Tibial artery (tissue), 4 donors: ENCODE results near the gene ROR1.
A peak's percentile ranks its signal among the peaks of the same experiment; 100 is the strongest.

ENCODE experiments used
- DNase-seq, 2 donors: peaks; one replicate each; pipeline ENCODE4 v3.0.0-alpha.2; 2019
- H3K27ac ChIP-seq, 2 donors: fragments of 200-600 bp; sonication (generic) in 1 of 2; 1 replicate in 1 of 2; 2 replicates in 1 of 2; pipeline ENCODE4 v1.5.1; 2018 to 2019; ENCODE audit warnings: mild to moderate bottlenecking in 1 of 2
- H3K27me3 ChIP-seq, 2 donors: fragments of 200-600 bp; sonication (generic) in 1 of 2; one replicate each; pipeline versions ENCODE4 v1.5.1 to v1.6.0; 2016 to 2019
- H3K36me3 ChIP-seq, 3 donors: fragments of 200-600 bp; sonication (generic) in 2 of 3; one replicate each; pipeline ENCODE4 v1.5.1; 2016 to 2019; ENCODE audit warnings: mild to moderate bottlenecking in 2 of 3
- H3K4me1 ChIP-seq, 4 donors: fragments of 200-600 bp; sonication (generic) in 2 of 4; 1 replicate in 3 of 4; 2 replicates in 1 of 4; pipeline ENCODE4 v1.5.1; 2016 to 2019
- H3K4me3 ChIP-seq, 2 donors: fragments of 200-600 bp; sonication (generic) in 1 of 2; 1 replicate in 1 of 2; 2 replicates in 1 of 2; pipeline ENCODE4 v1.5.1; 2018 to 2019; ENCODE audit warnings: mild to moderate bottlenecking in 2 of 2
- H3K9me3 ChIP-seq, 3 donors: fragments of 200-600 bp; sonication (generic) in 1 of 3; one replicate each; pipeline ENCODE4 v1.5.1; 2016 to 2019
- intact Hi-C: fragments of 100-400 bp; cut with DNase I; formaldehyde crosslinking; loops from one replicate; pipeline ENCODE4 v1.15.0; 2023; ENCODE audit warnings: low total_unique reads
- TF ChIP-seq, protein P1 (sequence below), 2 experiments: fragments of 200-600 bp in 1 of 2; fragments of 450-650 bp in 1 of 2; IDR thresholded peaks; one replicate each; pipeline ENCODE4 v1.5.1; 2017 to 2019; ENCODE audit warnings: antibody characterized with exemption in 2 of 2, mild to moderate bottlenecking in 1 of 2, moderate library complexity in 1 of 2

ROR1 gene

DNA sequence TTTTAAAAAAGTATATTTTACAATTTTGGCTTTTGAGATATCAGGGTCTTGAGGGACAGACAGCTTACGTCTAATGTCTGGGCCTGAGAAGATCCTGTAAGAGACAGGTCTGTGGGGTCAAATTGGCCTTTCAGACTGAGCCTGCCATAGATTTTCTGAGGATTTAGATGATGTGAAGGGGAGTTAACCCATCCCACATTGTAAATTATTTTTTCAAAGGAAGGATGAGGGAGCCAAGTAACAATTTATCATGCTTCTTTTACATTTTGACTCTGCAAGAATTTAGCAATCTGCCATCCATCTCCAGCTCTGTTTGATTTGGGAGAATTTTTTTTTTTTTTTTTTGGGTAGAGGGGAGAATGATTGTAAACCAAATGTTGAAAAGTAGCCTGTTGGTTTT lies 160.9 kb downstream of the ROR1 start:
- DNase-seq = no peak
- Histone ChIP-seq H3K27ac (peak overlapping the region in 1 of 2 donors; percentile 37), H3K4me3 (no peak overlapping the region), H3K36me3 (no peaks in the 10 kb centered on the region), H3K4me1 (peaks cover 0 to 81% (median 25%) of the 10 kb centered on the region in 4 donors), H3K27me3 (no peaks in the 10 kb centered on the region), H3K9me3 (no peaks in the 10 kb centered on the region)
- TF ChIP-seq, protein P1, sequence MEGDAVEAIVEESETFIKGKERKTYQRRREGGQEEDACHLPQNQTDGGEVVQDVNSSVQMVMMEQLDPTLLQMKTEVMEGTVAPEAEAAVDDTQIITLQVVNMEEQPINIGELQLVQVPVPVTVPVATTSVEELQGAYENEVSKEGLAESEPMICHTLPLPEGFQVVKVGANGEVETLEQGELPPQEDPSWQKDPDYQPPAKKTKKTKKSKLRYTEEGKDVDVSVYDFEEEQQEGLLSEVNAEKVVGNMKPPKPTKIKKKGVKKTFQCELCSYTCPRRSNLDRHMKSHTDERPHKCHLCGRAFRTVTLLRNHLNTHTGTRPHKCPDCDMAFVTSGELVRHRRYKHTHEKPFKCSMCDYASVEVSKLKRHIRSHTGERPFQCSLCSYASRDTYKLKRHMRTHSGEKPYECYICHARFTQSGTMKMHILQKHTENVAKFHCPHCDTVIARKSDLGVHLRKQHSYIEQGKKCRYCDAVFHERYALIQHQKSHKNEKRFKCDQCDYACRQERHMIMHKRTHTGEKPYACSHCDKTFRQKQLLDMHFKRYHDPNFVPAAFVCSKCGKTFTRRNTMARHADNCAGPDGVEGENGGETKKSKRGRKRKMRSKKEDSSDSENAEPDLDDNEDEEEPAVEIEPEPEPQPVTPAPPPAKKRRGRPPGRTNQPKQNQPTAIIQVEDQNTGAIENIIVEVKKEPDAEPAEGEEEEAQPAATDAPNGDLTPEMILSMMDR (IDR thresholded peaks at IDR 0.05) = no peak
- intact Hi-C loops = no loop called here

DNA sequence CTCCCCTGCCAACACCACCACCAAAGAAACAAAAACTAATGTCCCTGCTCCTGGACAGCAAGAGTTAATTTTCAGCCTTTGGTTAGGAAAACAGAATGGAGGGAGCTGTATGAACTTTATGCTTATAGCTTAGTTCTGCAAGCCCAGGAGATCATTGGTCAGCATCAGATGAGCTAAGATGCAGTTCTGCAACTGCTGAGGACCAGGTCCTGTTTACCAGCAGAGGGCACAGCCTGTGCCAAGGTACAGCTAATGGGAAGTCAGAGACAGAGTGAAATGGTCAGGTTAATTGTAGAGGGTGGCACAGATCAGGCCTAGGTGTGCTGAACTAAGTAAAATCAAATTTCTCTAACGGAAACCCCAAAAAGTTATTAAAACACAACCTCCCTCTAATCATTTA lies 161.3 kb downstream of the ROR1 start:
- peaks cover 0 to 81% (median 24%) of the 10 kb centered on the region in 4 donors for H3K4me1 ChIP-seq
- no peak for DNase-seq
- no peaks in the 10 kb centered on the region for H3K27me3 ChIP-seq
- no peaks in the 10 kb centered on the region for H3K36me3 ChIP-seq
- TF ChIP-seq, protein P1 (IDR thresholded peaks at IDR 0.05) = peak; percentile 36 to 44
- H3K9me3 ChIP-seq = no peaks in the 10 kb centered on the region
- peak overlapping the region; percentile 23 to 37 for H3K27ac ChIP-seq
- intact Hi-C loops = no loop called here
- H3K4me3 ChIP-seq = no peak overlapping the region

DNA sequence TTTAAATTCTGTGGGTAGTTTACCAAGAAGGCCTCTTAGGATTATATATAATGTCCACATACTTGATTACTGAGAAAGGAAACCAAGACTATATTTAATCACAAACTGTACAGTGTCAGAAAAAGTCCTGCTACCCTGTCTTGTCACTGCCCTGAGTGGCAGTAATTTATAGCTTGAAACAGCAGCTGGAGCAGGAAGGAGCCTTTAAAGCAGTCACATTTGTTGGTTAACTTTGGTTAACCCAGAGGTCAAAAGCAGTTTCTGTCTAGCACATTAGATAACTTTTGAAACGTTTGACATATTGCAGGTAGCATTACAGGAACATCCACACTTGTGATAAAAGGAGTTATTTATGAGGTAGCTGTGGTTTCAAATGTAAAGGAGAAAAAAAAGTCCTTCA lies 161.7 kb downstream of the ROR1 start:
- TF ChIP-seq, protein P1 (IDR thresholded peaks at IDR 0.05) = no peak
- Histone ChIP-seq H3K27ac (peak overlapping the region; percentile 23 to 37), H3K4me1 (peaks cover 0 to 77% (median 24%) of the 10 kb centered on the region in 4 donors), H3K4me3 (no peak overlapping the region), H3K27me3 (no peaks in the 10 kb centered on the region), H3K9me3 (no peaks in the 10 kb centered on the region), H3K36me3 (no peaks in the 10 kb centered on the region)
- intact Hi-C loops = no loop called here
- no peak for DNase-seq

DNA sequence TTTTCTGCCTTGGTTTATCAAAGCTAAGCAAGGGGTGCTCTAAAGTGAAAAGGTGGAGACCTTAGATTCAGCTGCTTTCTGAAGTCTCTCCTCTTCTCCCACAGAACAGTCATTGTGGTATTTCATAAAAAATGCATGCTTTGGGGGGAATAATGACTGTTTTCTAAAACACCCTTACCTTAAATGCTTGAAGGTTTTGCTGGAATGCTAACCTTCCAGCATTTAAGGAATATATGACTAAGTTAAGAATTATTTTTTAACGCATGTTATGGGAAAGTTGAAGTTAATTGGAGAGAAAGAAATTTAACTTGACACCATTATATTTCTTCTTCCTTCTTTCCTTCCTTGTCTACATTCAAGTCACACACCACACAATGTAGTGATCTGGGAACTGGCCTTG lies 162.5 kb downstream of the ROR1 start:
- DNase-seq = no peak
- Histone ChIP-seq H3K27me3 (no peaks in the 10 kb centered on the region), H3K9me3 (no peaks in the 10 kb centered on the region), H3K4me1 (peaks cover 0 to 70% (median 21%) of the 10 kb centered on the region in 4 donors), H3K4me3 (no peak overlapping the region), H3K36me3 (no peaks in the 10 kb centered on the region), H3K27ac (peak overlapping the region in 1 of 2 donors; percentile 37)
- intact Hi-C loops = no loop called here
- TF ChIP-seq, protein P1 (IDR thresholded peaks at IDR 0.05) = no peak

DNA sequence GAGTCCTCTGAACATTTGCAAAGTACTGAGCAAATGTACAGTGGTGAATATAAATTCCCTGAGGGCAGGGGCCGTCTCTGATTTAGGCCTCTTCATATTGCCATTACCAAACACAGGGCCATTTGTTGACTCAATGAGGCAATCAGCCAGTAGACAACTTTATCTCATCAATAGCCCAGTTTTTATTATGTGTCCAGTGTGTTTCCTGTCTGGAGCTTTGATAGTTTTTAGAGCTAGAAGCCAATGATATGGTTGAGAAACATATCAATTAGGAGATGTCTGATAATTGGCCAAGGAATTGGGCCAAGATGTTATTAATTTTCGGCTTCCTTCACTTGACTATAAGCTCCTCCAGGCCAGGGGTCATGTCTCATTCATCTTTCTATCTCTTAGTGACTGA lies 163.0 kb downstream of the ROR1 start:
- H3K9me3 ChIP-seq = no peaks in the 10 kb centered on the region
- intact Hi-C loops = no loop called here
- no peak overlapping the region for H3K27ac ChIP-seq
- no peak overlapping the region for H3K4me3 ChIP-seq
- TF ChIP-seq, protein P1 (IDR thresholded peaks at IDR 0.05) = no peak
- DNase-seq = no peak
- no peaks in the 10 kb centered on the region for H3K36me3 ChIP-seq
- peaks cover 0 to 67% (median 21%) of the 10 kb centered on the region in 4 donors for H3K4me1 ChIP-seq
- H3K27me3 ChIP-seq = no peaks in the 10 kb centered on the region

DNA sequence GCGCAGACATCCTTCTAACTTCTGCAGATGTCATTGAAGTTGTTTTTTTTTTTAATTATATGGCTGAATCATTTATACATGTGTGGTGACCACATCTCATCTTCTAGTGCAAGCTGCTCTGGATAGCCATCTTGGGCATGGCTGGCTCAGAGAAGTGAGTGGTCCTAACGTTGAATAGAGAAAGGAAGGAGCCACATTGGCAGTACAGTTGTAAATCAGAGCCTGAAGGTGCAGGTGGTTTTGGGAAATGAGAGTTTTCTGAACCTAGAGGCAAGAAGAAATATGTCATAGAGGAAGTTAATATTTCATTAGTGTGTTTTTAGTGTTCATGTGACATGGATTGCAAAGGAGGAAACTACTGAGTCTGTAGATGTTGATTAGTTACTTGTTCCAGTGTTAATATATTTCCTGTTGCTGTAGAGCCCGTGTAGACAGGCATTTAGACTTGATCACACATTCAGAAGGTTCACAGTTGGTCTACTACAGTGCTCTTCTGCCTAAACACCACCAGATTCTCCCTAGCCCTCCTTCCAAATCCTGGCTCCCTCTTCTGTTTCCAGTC lies 163.7 kb downstream of the ROR1 start:
- DNase-seq = no peak
- TF ChIP-seq, protein P1 (IDR thresholded peaks at IDR 0.05) = no peak
- no peak overlapping the region for H3K4me3 ChIP-seq
- no peak overlapping the region for H3K27ac ChIP-seq
- no peaks in the 10 kb centered on the region for H3K9me3 ChIP-seq
- intact Hi-C loops = no loop called here
- H3K4me1 ChIP-seq = peaks cover 0 to 64% (median 19%) of the 10 kb centered on the region in 4 donors
- H3K36me3 ChIP-seq = no peaks in the 10 kb centered on the region
- no peaks in the 10 kb centered on the region for H3K27me3 ChIP-seq
